Activated CD4-positive, alpha-beta T cell treated with anti-CD3 and anti-CD28 coated beads, Interleukin-2, amount 10 ng/mL, durations not matched to agents 24 days and 14 days (primary cell): ENCODE data around the gene PLAC9. TPM values are rescaled to one million over a fixed set of nuclear protein-coding genes. Genes with fewer than 3 reads are reported as not detected.
"Not testable (repeated sequence)": the region's sequence is repeated elsewhere in the genome, so short reads cannot be mapped to it uniquely, and the experiment has no call there.

ENCODE experiments used
- DNase-seq: peaks from one replicate; pipeline ENCODE4 v3.0.0; 2022
- H3K27ac Mint-ChIP-seq: one replicate; pipeline ENCODE4 v1.8.0; 2022; ENCODE audit warnings: mild to moderate bottlenecking, mixed read lengths
- H3K27me3 Mint-ChIP-seq: one replicate; pipeline ENCODE4 v1.8.0; 2022; ENCODE audit warnings: mixed read lengths
- H3K36me3 Mint-ChIP-seq: one replicate; pipeline ENCODE4 v1.8.0; 2022; ENCODE audit warnings: low read depth, mild to moderate bottlenecking, mixed read lengths
- H3K4me1 Mint-ChIP-seq: one replicate; pipeline ENCODE4 v1.8.0; 2021; ENCODE audit warnings: mixed read lengths
- H3K4me3 Mint-ChIP-seq: one replicate; pipeline ENCODE4 v1.8.0; 2022; ENCODE audit warnings: mild to moderate bottlenecking, moderate library complexity, mixed read lengths
- H3K9me3 Mint-ChIP-seq: one replicate; pipeline ENCODE4 v1.8.0; 2021; ENCODE audit warnings: mixed read lengths
- intact Hi-C: fragments of 100-400 bp; cut with micrococcal nuclease; formaldehyde crosslinking; loops from one replicate; pipeline ENCODE4 v1.15.1; 2023
- total RNA-seq: library from RNA; stranded (reverse); gene quantifications from 2 replicates; pipeline ENCODE4 v1.2.3, GENCODE V29; 2022

Gene PLAC9
- total RNA-seq, 1 donor from 2014 or later, result not detected

- no peaks in the 10 kb centered on the region for H3K36me3 Mint-ChIP-seq
- no peaks in the 10 kb centered on the region for H3K9me3 Mint-ChIP-seq
- no peak for DNase-seq
- H3K4me3 Mint-ChIP-seq, result no peak overlapping the region
- intact Hi-C loops, result no loop called here
- peaks cover 16% of the 10 kb centered on the region for H3K27me3 Mint-ChIP-seq
- no peaks in the 10 kb centered on the region for H3K4me1 Mint-ChIP-seq
- H3K27ac Mint-ChIP-seq, result no peak overlapping the region
Observed at GRCh38 chr10:80126876-80127275, 5.7 kb upstream of the PLAC9 start.

GRCh38 chr10:80131499-80131901, 1.0 kb upstream of the PLAC9 start:
- H3K27ac Mint-ChIP-seq, result no peak overlapping the region
- peaks cover 35% of the 10 kb centered on the region for H3K27me3 Mint-ChIP-seq
- intact Hi-C loops, result loop anchor here (5.0 kb wide), 1 partner anchor 74 kb away; no protein-coding TSS in a partner anchor
- H3K4me1 Mint-ChIP-seq, result peaks cover 3% of the 10 kb centered on the region
- no peak for DNase-seq
- H3K4me3 Mint-ChIP-seq, result no peak overlapping the region
- no peaks in the 10 kb centered on the region for H3K9me3 Mint-ChIP-seq
- H3K36me3 Mint-ChIP-seq, result no peaks in the 10 kb centered on the region

GRCh38 chr10:80133206-80133605, 676 bp downstream of the PLAC9 start:
- H3K9me3 Mint-ChIP-seq, result no peaks in the 10 kb centered on the region
- H3K4me3 Mint-ChIP-seq, result no peak overlapping the region
- peaks cover 35% of the 10 kb centered on the region for H3K27me3 Mint-ChIP-seq
- DNase-seq, result no peak
- intact Hi-C loops, result loop anchor here (5.0 kb wide), 1 partner anchor 76 kb away; no protein-coding TSS in a partner anchor
- no peak overlapping the region for H3K27ac Mint-ChIP-seq
- no peaks in the 10 kb centered on the region for H3K36me3 Mint-ChIP-seq
- H3K4me1 Mint-ChIP-seq, result peaks cover 3% of the 10 kb centered on the region

GRCh38 chr10:80133687-80134086, 1.2 kb downstream of the PLAC9 start:
- H3K4me1 Mint-ChIP-seq, DNase-seq, H3K4me3 Mint-ChIP-seq, H3K27ac Mint-ChIP-seq, H3K9me3 Mint-ChIP-seq, H3K36me3 Mint-ChIP-seq: not testable (repeated sequence)
- intact Hi-C loops, result loop anchor here (5.0 kb wide), 1 partner anchor 76 kb away; no protein-coding TSS in a partner anchor
- peaks cover 35% of the 10 kb centered on the region for H3K27me3 Mint-ChIP-seq

- H3K4me3 Mint-ChIP-seq, result no peak overlapping the region
- peaks cover 3% of the 10 kb centered on the region for H3K4me1 Mint-ChIP-seq
- peaks cover 29% of the 10 kb centered on the region for H3K27me3 Mint-ChIP-seq
- H3K27ac Mint-ChIP-seq, result no peak overlapping the region
- DNase-seq, result no peak
- H3K36me3 Mint-ChIP-seq, result no peaks in the 10 kb centered on the region
- intact Hi-C loops, result no loop called here
- no peaks in the 10 kb centered on the region for H3K9me3 Mint-ChIP-seq
Observed at GRCh38 chr10:80136134-80136571, 3.6 kb downstream of the PLAC9 start.

GRCh38 chr10:80137031-80137862, 4.7 kb downstream of the PLAC9 start:
- no peak for DNase-seq
- Mint-ChIP-seq H3K9me3 (no peaks in the 10 kb centered on the region), H3K27ac (no peak overlapping the region), H3K36me3 (no peaks in the 10 kb centered on the region), H3K4me1 (peaks cover 3% of the 10 kb centered on the region), H3K27me3 (peaks cover 21% of the 10 kb centered on the region), H3K4me3 (no peak overlapping the region)
- intact Hi-C loops, result no loop called here

- Mint-ChIP-seq H3K4me1 (peaks cover 1% of the 10 kb centered on the region), H3K36me3 (no peaks in the 10 kb centered on the region), H3K27me3 (peaks cover 18% of the 10 kb centered on the region), H3K4me3 (no peak overlapping the region), H3K27ac (no peak overlapping the region), H3K9me3 (no peaks in the 10 kb centered on the region)
- intact Hi-C loops, result no loop called here
- DNase-seq, result no peak
Observed at GRCh38 chr10:80137920-80138319, 5.4 kb downstream of the PLAC9 start.

GRCh38 chr10:80139265-80139664, 6.7 kb downstream of the PLAC9 start:
- Mint-ChIP-seq H3K4me1 (peaks cover 4% of the 10 kb centered on the region), H3K4me3 (no peak overlapping the region), H3K27ac (no peak overlapping the region), H3K9me3 (no peaks in the 10 kb centered on the region), H3K27me3 (peaks cover 7% of the 10 kb centered on the region), H3K36me3 (no peaks in the 10 kb centered on the region)
- intact Hi-C loops, result no loop called here
- no peak for DNase-seq

GRCh38 chr10:80140251-80140650, 7.7 kb downstream of the PLAC9 start:
- H3K4me1 Mint-ChIP-seq, result peaks cover 11% of the 10 kb centered on the region
- no peaks in the 10 kb centered on the region for H3K9me3 Mint-ChIP-seq
- no peak overlapping the region for H3K27ac Mint-ChIP-seq
- no peak for DNase-seq
- H3K36me3 Mint-ChIP-seq, result no peaks in the 10 kb centered on the region
- intact Hi-C loops, result no loop called here
- H3K27me3 Mint-ChIP-seq, result peaks cover 3% of the 10 kb centered on the region
- H3K4me3 Mint-ChIP-seq, result no peak overlapping the region

GRCh38 chr10:80141696-80142460, 9.3 kb downstream of the PLAC9 start:
- no peak for DNase-seq
- peaks cover 15% of the 10 kb centered on the region for H3K4me1 Mint-ChIP-seq
- no peaks in the 10 kb centered on the region for H3K36me3 Mint-ChIP-seq
- no peaks in the 10 kb centered on the region for H3K9me3 Mint-ChIP-seq
- H3K4me3 Mint-ChIP-seq, result no peak overlapping the region
- H3K27me3 Mint-ChIP-seq, result peaks cover 3% of the 10 kb centered on the region
- intact Hi-C loops, result no loop called here
- no peak overlapping the region for H3K27ac Mint-ChIP-seq

GRCh38 chr10:80144067-80144695, 11.7 kb downstream of the PLAC9 start:
- peaks cover 13% of the 10 kb centered on the region for H3K36me3 Mint-ChIP-seq
- intact Hi-C loops, result no loop called here
- peak overlapping the region; percentile 20 for H3K27ac Mint-ChIP-seq
- peaks cover 15% of the 10 kb centered on the region for H3K4me1 Mint-ChIP-seq
- peak; percentile 72 for DNase-seq
- peak overlapping the region; percentile 80 for H3K4me3 Mint-ChIP-seq
- no peaks in the 10 kb centered on the region for H3K9me3 Mint-ChIP-seq
- H3K27me3 Mint-ChIP-seq, result peaks cover 3% of the 10 kb centered on the region

GRCh38 chr10:80144696-80145131, 12.2 kb downstream of the PLAC9 start:
- DNase-seq, result peak; percentile 75
- H3K27me3 Mint-ChIP-seq, result peaks cover 3% of the 10 kb centered on the region
- H3K36me3 Mint-ChIP-seq, result peaks cover 17% of the 10 kb centered on the region
- intact Hi-C loops, result no loop called here
- peak overlapping the region; percentile 20 for H3K27ac Mint-ChIP-seq
- peaks cover 15% of the 10 kb centered on the region for H3K4me1 Mint-ChIP-seq
- H3K9me3 Mint-ChIP-seq, result no peaks in the 10 kb centered on the region
- peak overlapping the region; percentile 80 for H3K4me3 Mint-ChIP-seq

- intact Hi-C loops, H3K4me3 Mint-ChIP-seq, H3K27me3 Mint-ChIP-seq, H3K9me3 Mint-ChIP-seq, H3K27ac Mint-ChIP-seq, DNase-seq: not testable (repeated sequence)
- peaks cover 18% of the 10 kb centered on the region for H3K4me1 Mint-ChIP-seq
- peaks cover 24% of the 10 kb centered on the region for H3K36me3 Mint-ChIP-seq
Observed at GRCh38 chr10:80145406-80146308, 13.1 kb downstream of the PLAC9 start.
